Brain microvascular endothelial cell (primary cell): Measurements from ENCODE around the gene CDYL.

Source experiments
- DNase-seq: peaks from one replicate; pipeline ENCODE4 v3.0.0-alpha.2; 2020
- H3K27ac ChIP-seq: fragments of 250-450 bp; sonication (Bioruptor Pico); 2 replicates; pipeline ENCODE4 v1.5.1; 2020; ENCODE audit warnings: mild to moderate bottlenecking, moderate library complexity
- H3K27me3 ChIP-seq: fragments of 250-450 bp; sonication (Bioruptor Pico); replicated peaks from 2 replicates; pipeline ENCODE4 v1.5.1; 2020; ENCODE audit warnings: mild to moderate bottlenecking
- H3K36me3 ChIP-seq: fragments of 250-450 bp; sonication (Bioruptor Pico); replicated peaks from 2 replicates; pipeline ENCODE4 v1.5.1; 2020; ENCODE audit warnings: mild to moderate bottlenecking
- H3K4me3 ChIP-seq: 2 replicates; pipeline ENCODE4 v1.5.1; 2011; ENCODE audit warnings: low read depth, mild to moderate bottlenecking, control low read depth, low read length, moderate library complexity
- in situ Hi-C: cut with HindIII; loops from 2 replicates; pipeline ENCODE4 v1.10.0; 2017; ENCODE audit warnings: low sequenced_read_pairs, low pct_ligation_motif_present
- TF ChIP-seq, protein P1 (sequence below): IDR thresholded peaks from 2 replicates; pipeline ENCODE4 v1.5.1; 2011; ENCODE audit warnings: low read depth, mild to moderate bottlenecking, moderate library complexity, low read length, control low read depth, inconsistent platforms; ENCODE audit errors: missing control alignments

CDYL gene

DNA sequence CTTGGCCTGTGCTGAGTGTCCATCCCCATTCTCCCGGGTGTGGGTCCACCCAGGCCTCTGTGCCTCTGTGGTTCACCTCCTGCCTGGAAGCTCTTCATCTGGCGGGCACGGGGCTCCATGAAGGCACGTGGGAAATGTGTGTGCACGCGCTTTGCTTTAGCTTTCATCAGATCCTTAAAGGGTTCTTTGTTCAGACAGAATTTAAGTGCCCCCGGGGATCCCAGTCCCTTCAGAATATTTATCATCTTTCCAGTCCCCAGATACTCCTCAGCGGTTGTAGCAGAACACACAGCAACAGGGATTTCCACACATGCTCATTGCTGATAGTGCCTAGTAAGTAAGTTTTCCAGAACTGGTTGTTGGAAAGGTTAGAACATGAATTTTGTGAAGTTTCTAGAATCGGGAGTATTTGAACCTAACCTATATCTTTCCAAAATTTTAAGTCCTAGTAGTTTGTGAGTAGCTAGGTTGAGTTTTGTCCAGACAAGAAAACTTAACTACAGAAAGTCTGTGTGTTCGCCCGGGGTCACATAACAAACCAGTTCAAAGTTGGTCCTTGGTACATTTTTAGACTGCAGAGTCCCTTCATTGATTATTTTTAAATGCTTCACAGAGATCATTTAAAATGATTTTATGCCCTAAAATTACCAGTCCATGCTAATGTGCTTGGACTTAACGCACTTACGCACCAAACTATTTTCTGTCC lies 159.9 kb downstream of the CDYL start:
- H3K4me3 ChIP-seq = no peak overlapping the region
- no peaks in the 10 kb centered on the region for H3K27me3 ChIP-seq
- no peak for DNase-seq
- H3K36me3 ChIP-seq = peaks cover 2% of the 10 kb centered on the region
- TF ChIP-seq, protein P1, sequence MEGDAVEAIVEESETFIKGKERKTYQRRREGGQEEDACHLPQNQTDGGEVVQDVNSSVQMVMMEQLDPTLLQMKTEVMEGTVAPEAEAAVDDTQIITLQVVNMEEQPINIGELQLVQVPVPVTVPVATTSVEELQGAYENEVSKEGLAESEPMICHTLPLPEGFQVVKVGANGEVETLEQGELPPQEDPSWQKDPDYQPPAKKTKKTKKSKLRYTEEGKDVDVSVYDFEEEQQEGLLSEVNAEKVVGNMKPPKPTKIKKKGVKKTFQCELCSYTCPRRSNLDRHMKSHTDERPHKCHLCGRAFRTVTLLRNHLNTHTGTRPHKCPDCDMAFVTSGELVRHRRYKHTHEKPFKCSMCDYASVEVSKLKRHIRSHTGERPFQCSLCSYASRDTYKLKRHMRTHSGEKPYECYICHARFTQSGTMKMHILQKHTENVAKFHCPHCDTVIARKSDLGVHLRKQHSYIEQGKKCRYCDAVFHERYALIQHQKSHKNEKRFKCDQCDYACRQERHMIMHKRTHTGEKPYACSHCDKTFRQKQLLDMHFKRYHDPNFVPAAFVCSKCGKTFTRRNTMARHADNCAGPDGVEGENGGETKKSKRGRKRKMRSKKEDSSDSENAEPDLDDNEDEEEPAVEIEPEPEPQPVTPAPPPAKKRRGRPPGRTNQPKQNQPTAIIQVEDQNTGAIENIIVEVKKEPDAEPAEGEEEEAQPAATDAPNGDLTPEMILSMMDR = no peak
- no peak overlapping the region for H3K27ac ChIP-seq
- in situ Hi-C loops = no loop called here

GRCh38 chr6:4936681-4937041 lies 160.5 kb downstream of the CDYL start:
- in situ Hi-C loops = no loop called here
- DNase-seq = peak; percentile 39
- Histone ChIP-seq H3K36me3 (peaks cover 2% of the 10 kb centered on the region), H3K27ac (no peak overlapping the region), H3K4me3 (no peak overlapping the region), H3K27me3 (no peaks in the 10 kb centered on the region)
- TF ChIP-seq, protein P1 = peak; percentile 69

- H3K27me3 ChIP-seq = no peaks in the 10 kb centered on the region
- in situ Hi-C loops = no loop called here
- H3K36me3 ChIP-seq = peaks cover 2% of the 10 kb centered on the region
Measured at GRCh38 chr6:4937414-4937813, 161.2 kb downstream of the CDYL start.

DNA sequence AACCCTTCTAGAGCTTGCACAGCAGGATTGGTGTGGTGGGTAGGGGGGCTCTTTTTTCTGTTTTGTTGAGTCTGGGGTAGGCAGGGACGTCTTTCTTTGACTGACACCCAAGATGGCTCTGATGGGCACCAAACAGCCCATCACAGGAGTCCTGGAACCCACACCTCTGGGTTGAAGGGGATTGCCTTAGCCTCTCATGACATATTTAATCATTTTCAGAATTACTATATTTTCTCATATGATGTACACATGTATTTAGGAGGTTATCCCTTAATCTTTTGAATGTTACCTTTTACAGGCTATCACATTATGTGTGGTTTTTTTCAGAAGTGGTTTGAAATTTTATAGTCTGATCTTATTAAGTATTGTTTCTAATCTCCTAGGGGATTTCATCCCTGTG lies 163.0 kb downstream of the CDYL start:
- H3K4me3 ChIP-seq = no peak overlapping the region
- in situ Hi-C loops = no loop called here
- no peak overlapping the region for H3K27ac ChIP-seq
- DNase-seq = no peak
- no peaks in the 10 kb centered on the region for H3K27me3 ChIP-seq
- peaks cover 2% of the 10 kb centered on the region for H3K36me3 ChIP-seq
- TF ChIP-seq, protein P1 = no peak

More at GRCh38 chr6:4937414-4937813, 161.2 kb downstream of the CDYL start:
- Histone ChIP-seq H3K4me3 (no peak overlapping the region), H3K27ac (no peak overlapping the region)
- no peak for DNase-seq
- TF ChIP-seq, protein P1 = no peak

GRCh38 chr6:4940416-4940815 lies 164.2 kb downstream of the CDYL start:
- H3K27me3 ChIP-seq = no peaks in the 10 kb centered on the region
- H3K27ac ChIP-seq = no peak overlapping the region
- H3K4me3 ChIP-seq = no peak overlapping the region
- H3K36me3 ChIP-seq = peaks cover 7% of the 10 kb centered on the region
- TF ChIP-seq, protein P1 = no peak
- in situ Hi-C loops = no loop called here
- no peak for DNase-seq
